Fibroblast of lung (primary cell): ENCODE results near the gene ACAP3. TPM values are rescaled to one million over a fixed set of nuclear protein-coding genes. Genes with fewer than 3 reads are reported as not detected.

ENCODE experiments used
- DNase-seq, 2 donors: peaks; one replicate each; pipeline versions ENCODE4 v3.0.0 to v3.0.0-alpha.2; 2010; ENCODE audit warnings: low read depth in 2 of 2
- H2AFZ ChIP-seq: 2 replicates; pipeline ENCODE4 v1.5.1; 2012; ENCODE audit warnings: low read length, control low read depth, inconsistent platforms
- H3K27ac ChIP-seq: 2 replicates; pipeline ENCODE4 v1.5.1; 2011; ENCODE audit warnings: low read length, control low read depth; ENCODE audit not compliant: insufficient read depth
- H3K27me3 ChIP-seq: 2 replicates; pipeline ENCODE4 v1.5.1; 2011; ENCODE audit warnings: mild to moderate bottlenecking, low read length; ENCODE audit not compliant: control insufficient read depth, insufficient read depth
- H3K36me3 ChIP-seq: 2 replicates; pipeline ENCODE4 v1.5.1; 2011; ENCODE audit warnings: low read length; ENCODE audit not compliant: control insufficient read depth, insufficient read depth
- H3K4me1 ChIP-seq: 2 replicates; pipeline ENCODE4 v1.5.1; 2011; ENCODE audit warnings: low read length; ENCODE audit not compliant: control insufficient read depth, insufficient read depth; ENCODE audit errors: extremely low read depth
- H3K4me2 ChIP-seq: 2 replicates; pipeline ENCODE4 v1.5.1; 2011; ENCODE audit warnings: low read length, control low read depth; ENCODE audit not compliant: insufficient read depth; ENCODE audit errors: extremely low read depth
- H3K4me3 ChIP-seq, 4 experiments: fragments of 200-600 bp in 1 of 4; sonication (generic) in 1 of 4; replicated peaks in 1 of 4; 2 replicates each; pipeline ENCODE4 v1.5.1; 2011 to 2016; ENCODE audit warnings: low read length in 4 of 4, low read depth in 3 of 4, mild to moderate bottlenecking in 3 of 4, control low read depth in 2 of 4, inconsistent platforms in 1 of 4, mixed read lengths in 1 of 4; ENCODE audit not compliant: insufficient read depth in 1 of 4; ENCODE audit errors: control extremely low read depth in 1 of 4
- H3K79me2 ChIP-seq: 2 replicates; pipeline ENCODE4 v1.5.1; 2012; ENCODE audit warnings: mild to moderate bottlenecking, low read length, inconsistent platforms; ENCODE audit not compliant: control insufficient read depth, insufficient read depth
- H3K9ac ChIP-seq: 2 replicates; pipeline ENCODE4 v1.5.1; 2011; ENCODE audit warnings: mild to moderate bottlenecking, low read length, control low read depth; ENCODE audit not compliant: insufficient read depth
- H3K9me3 ChIP-seq: 2 replicates; pipeline ENCODE4 v1.5.1; 2012; ENCODE audit warnings: low read depth, low read length; ENCODE audit not compliant: control insufficient read depth, insufficient read depth
- H4K20me1 ChIP-seq: 2 replicates; pipeline ENCODE4 v1.5.1; 2011; ENCODE audit warnings: low read length; ENCODE audit not compliant: control insufficient read depth, insufficient read depth; ENCODE audit errors: extremely low read depth
- CTCF ChIP-seq, 2 donors: IDR thresholded peaks in 1 of 2; conservative IDR thresholded peaks in 1 of 2; 1 replicate in 1 of 2; 2 replicates in 1 of 2; pipeline ENCODE4 v1.5.1; 2011 to 2012; ENCODE audit warnings: low read length in 2 of 2, control low read depth in 1 of 2, inconsistent platforms in 1 of 2, low read depth in 1 of 2, mild to moderate bottlenecking in 1 of 2
- EZH2 ChIP-seq: IDR thresholded peaks from 2 replicates; pipeline ENCODE4 v1.5.1; 2012; ENCODE audit warnings: low read length, control low read depth, mild to moderate bottlenecking; ENCODE audit errors: missing control alignments
- polyA plus RNA-seq, 2 donors: library from polyadenylated mRNA; depleted of rRNA in 1 of 2; stranded (reverse) in 1 of 2; unstranded in 1 of 2; fragments of >200 nt; gene quantifications; 2 replicates each; pipeline ENCODE4 v1.2.1, GENCODE V29; 2011 to 2012; ENCODE audit warnings: missing spikeins in 1 of 2
- total RNA-seq: library from RNA; depleted of rRNA; stranded (reverse); fragments of >200 nt; gene quantifications from 2 replicates; pipeline ENCODE4 v1.2.1, GENCODE V29; 2014

The ACAP3 gene
- total and polyA plus RNA-seq, 2 donors (not counting 1 experiment from before 2014, with no cell fraction given), result 15.3 to 50.9 TPM

DNA sequence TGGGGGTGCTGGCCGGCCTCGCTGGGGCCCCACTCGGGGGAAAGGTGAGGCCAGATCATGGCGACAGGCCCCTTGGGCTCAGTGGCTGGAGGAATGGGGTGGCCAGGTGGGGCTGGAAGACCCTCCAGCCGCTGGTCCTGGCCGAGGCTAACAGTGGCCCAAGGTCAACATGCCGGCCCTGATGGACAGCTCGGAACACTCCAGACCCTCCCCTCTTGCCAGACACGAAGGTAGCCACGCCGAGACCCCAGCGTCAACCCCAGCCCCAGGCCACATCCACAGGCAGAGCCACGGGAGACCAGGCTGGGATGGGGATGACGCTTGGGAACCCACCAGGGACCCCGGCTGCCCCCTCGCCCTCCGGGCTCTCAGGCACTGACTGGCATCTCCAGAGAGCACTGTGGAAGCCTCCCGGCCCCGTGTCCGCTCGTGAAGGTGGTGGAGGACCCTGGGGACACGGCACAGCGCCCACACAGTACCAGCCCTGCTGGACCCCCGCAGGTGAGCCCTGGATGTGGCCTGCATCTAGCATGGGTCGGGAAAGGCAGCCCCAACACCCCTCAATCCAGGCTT lies 60.3 kb downstream of the ACAP3 start:
- no peak overlapping the region for H3K27ac ChIP-seq
- H3K4me1 ChIP-seq, result no peaks in the 10 kb centered on the region
- no peaks in the 10 kb centered on the region for H3K79me2 ChIP-seq
- no peaks in the 10 kb centered on the region for H3K27me3 ChIP-seq
- no peak overlapping the region for H3K4me3 ChIP-seq
- no peaks in the 10 kb centered on the region for H4K20me1 ChIP-seq
- no peak overlapping the region for H2AFZ ChIP-seq
- no peak overlapping the region for H3K4me2 ChIP-seq
- TF ChIP-seq CTCF (conservative IDR thresholded peaks at IDR 0.05 in 1 of 2, IDR thresholded peaks at IDR 0.05 in 1 of 2; ENCODE audit: low read depth in 1 of 2, low read length in 2 of 2), result no peak
- no peak for TF ChIP-seq EZH2
- no peak overlapping the region for H3K9ac ChIP-seq
- no peaks in the 10 kb centered on the region for H3K36me3 ChIP-seq
- H3K9me3 ChIP-seq, result no peaks in the 10 kb centered on the region
- DNase-seq, result no peak

DNA sequence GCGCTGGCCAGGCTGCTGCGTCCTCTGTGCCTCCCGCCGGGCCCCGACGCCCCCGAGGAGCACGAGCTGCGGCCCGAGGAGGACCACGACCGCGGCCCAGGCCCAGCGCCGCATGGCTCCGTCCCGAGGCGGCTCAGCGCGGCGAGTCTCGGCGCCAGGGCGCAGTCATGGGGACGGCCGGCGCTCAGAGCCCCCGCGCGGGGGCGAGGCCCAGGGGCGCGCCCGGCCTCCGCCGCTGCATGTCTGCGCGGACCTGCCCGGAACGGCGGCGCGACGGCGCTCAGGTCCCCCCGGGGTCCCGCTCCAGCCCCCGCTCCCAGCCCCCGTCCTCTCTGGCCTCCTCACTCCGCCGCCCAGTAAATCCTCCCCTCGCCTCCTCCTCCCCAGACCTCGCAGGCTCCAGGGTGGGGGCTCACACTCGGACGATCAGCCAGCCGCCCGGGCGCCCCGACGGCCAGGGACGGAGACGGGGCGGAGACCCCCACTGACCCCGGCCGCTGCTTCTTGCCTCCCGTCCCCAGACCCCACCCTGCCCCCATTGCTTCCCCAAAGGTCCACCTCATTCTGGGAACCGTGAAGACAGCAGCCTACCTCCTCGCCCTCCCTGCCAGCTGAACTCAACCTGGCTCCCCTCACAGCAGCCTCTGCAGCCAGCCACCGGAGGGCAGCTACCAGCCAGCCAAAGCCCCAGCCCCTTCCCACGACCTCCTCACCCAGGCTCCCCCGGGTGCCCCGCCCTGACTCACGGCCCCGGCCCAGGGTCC lies 61.0 kb downstream of the ACAP3 start, which contains the start of gene C1QTNF12:
Gene C1QTNF12 (minus strand): TSS at position 146 of the 764 bp plus-strand sequence. CDS start 32 bp downstream, at position 114.
- Histone ChIP-seq H3K4me1 (no peaks in the 10 kb centered on the region), H3K27ac (no peak within 1 kb of the TSS), H3K4me3 (no peak within 1 kb of the TSS), H3K9ac (no peak within 1 kb of the TSS), H3K27me3 (no peaks in the 10 kb centered on the region), H3K79me2 (no peaks in the 10 kb centered on the region), H3K36me3 (no peaks in the 10 kb centered on the region), H4K20me1 (no peaks in the 10 kb centered on the region), H2AFZ (no peak within 1 kb of the TSS), H3K4me2 (no peak within 1 kb of the TSS), H3K9me3 (no peaks in the 10 kb centered on the region)
- no peak for DNase-seq
- no peak for TF ChIP-seq CTCF (conservative IDR thresholded peaks at IDR 0.05 in 1 of 2, IDR thresholded peaks at IDR 0.05 in 1 of 2; ENCODE audit: low read depth in 1 of 2, low read length in 2 of 2)
- TF ChIP-seq EZH2, result no peak

GRCh38 chr1:1245817-1246576 lies 61.7 kb downstream of the ACAP3 start:
- TF ChIP-seq CTCF (conservative IDR thresholded peaks at IDR 0.05 in 1 of 2, IDR thresholded peaks at IDR 0.05 in 1 of 2; ENCODE audit: low read depth in 1 of 2, low read length in 2 of 2) (no peak), EZH2 (no peak)
- Histone ChIP-seq H4K20me1 (no peaks in the 10 kb centered on the region), H3K4me1 (no peaks in the 10 kb centered on the region), H3K9me3 (no peaks in the 10 kb centered on the region), H3K4me3 (no peak overlapping the region), H3K27me3 (no peaks in the 10 kb centered on the region), H3K79me2 (no peaks in the 10 kb centered on the region), H2AFZ (no peak overlapping the region), H3K4me2 (no peak overlapping the region), H3K36me3 (no peaks in the 10 kb centered on the region), H3K27ac (no peak overlapping the region), H3K9ac (no peak overlapping the region)
- DNase-seq, result no peak
